Measurements from ENCODE around the gene PARVA. TPM values are rescaled to one million over a fixed set of nuclear protein-coding genes. Genes with fewer than 3 reads are reported as not detected.

PARVA gene
- total and polyA plus RNA-seq, 2 donors from 2014 or later: 25.1 to 80.3 TPM

- no peak overlapping the region for H3K4me3 ChIP-seq (ENCODE audit: low read length in 3 of 3)
- FAIRE-seq (no peak), DNase-seq (no peak)
- no peaks in the 10 kb centered on the region for H3K9me3 ChIP-seq (ENCODE audit: control insufficient read depth in 2 of 3, insufficient read depth in 1 of 3, low read length in 3 of 3)
- no peaks in the 10 kb centered on the region for H3K27me3 ChIP-seq (ENCODE audit: control insufficient read depth, insufficient read depth, low read length)
- H3K27ac ChIP-seq (ENCODE audit: low read depth in 2 of 2, low read length in 2 of 2): no peak overlapping the region
- intact Hi-C loops (cut with DNase I): no loop called here
- peaks cover 0 to 5% (median 2%) of the 10 kb centered on the region in 3 donors for H3K4me1 ChIP-seq (ENCODE audit: control insufficient read depth in 2 of 3, insufficient read depth in 2 of 3, low read depth in 1 of 3, low read length in 3 of 3)
- no peak for TF ChIP-seq CTCF (IDR thresholded peaks at IDR 0.05; ENCODE audit: borderline replicate concordance, extremely low read depth, insufficient read depth)
- H3K36me3 ChIP-seq (ENCODE audit: control insufficient read depth in 2 of 3, insufficient read depth in 3 of 3, low read length in 3 of 3): peaks cover 0 to 5% (median 0%) of the 10 kb centered on the region in 3 donors
- H3K9ac ChIP-seq (ENCODE audit: low read length in 3 of 3): no peak overlapping the region
These were observed 5.1 kb downstream of the PARVA start for GRCh38 chr11:12382451-12382850.

GRCh38 chr11:12386309-12386708 lies 8.9 kb downstream of the PARVA start:
- H3K4me1 ChIP-seq (ENCODE audit: control insufficient read depth in 2 of 3, insufficient read depth in 2 of 3, low read depth in 1 of 3, low read length in 3 of 3): peaks cover 0 to 15% (median 2%) of the 10 kb centered on the region in 3 donors
- DNase-seq (no peak), FAIRE-seq (no peak)
- no peaks in the 10 kb centered on the region for H3K27me3 ChIP-seq (ENCODE audit: control insufficient read depth, insufficient read depth, low read length)
- peaks cover 0 to 5% (median 0%) of the 10 kb centered on the region in 3 donors for H3K36me3 ChIP-seq (ENCODE audit: control insufficient read depth in 2 of 3, insufficient read depth in 3 of 3, low read length in 3 of 3)
- intact Hi-C loops (cut with DNase I): no loop called here
- no peak overlapping the region for H3K9ac ChIP-seq (ENCODE audit: low read length in 3 of 3)
- no peak for TF ChIP-seq CTCF (IDR thresholded peaks at IDR 0.05; ENCODE audit: borderline replicate concordance, extremely low read depth, insufficient read depth)
- no peaks in the 10 kb centered on the region for H3K9me3 ChIP-seq (ENCODE audit: control insufficient read depth in 2 of 3, insufficient read depth in 1 of 3, low read length in 3 of 3)
- no peak overlapping the region for H3K27ac ChIP-seq (ENCODE audit: low read depth in 2 of 2, low read length in 2 of 2)
- H3K4me3 ChIP-seq (ENCODE audit: low read length in 3 of 3): no peak overlapping the region

GRCh38 chr11:12386745-12387144 lies 9.4 kb downstream of the PARVA start:
- Histone ChIP-seq H3K9me3 (ENCODE audit: control insufficient read depth in 2 of 3, insufficient read depth in 1 of 3, low read length in 3 of 3) (no peaks in the 10 kb centered on the region), H3K4me3 (ENCODE audit: low read length in 3 of 3) (no peak overlapping the region), H3K27me3 (ENCODE audit: control insufficient read depth, insufficient read depth, low read length) (no peaks in the 10 kb centered on the region), H3K9ac (ENCODE audit: low read length in 3 of 3) (no peak overlapping the region), H3K36me3 (ENCODE audit: control insufficient read depth in 2 of 3, insufficient read depth in 3 of 3, low read length in 3 of 3) (peaks cover 0 to 2% (median 0%) of the 10 kb centered on the region in 3 donors), H3K4me1 (ENCODE audit: control insufficient read depth in 2 of 3, insufficient read depth in 2 of 3, low read depth in 1 of 3, low read length in 3 of 3) (peaks cover 0 to 15% (median 2%) of the 10 kb centered on the region in 3 donors), H3K27ac (ENCODE audit: low read depth in 2 of 2, low read length in 2 of 2) (no peak overlapping the region)
- intact Hi-C loops (cut with DNase I): no loop called here
- FAIRE-seq (no peak), DNase-seq (no peak)
- no peak for TF ChIP-seq CTCF (IDR thresholded peaks at IDR 0.05; ENCODE audit: borderline replicate concordance, extremely low read depth, insufficient read depth)

GRCh38 chr11:12388173-12388572 lies 10.8 kb downstream of the PARVA start:
- FAIRE-seq: no peak

More at GRCh38 chr11:12388173-12388572, 10.8 kb downstream of the PARVA start:
- H3K36me3 ChIP-seq (ENCODE audit: control insufficient read depth in 2 of 3, insufficient read depth in 3 of 3, low read length in 3 of 3): no peaks in the 10 kb centered on the region
- TF ChIP-seq CTCF (IDR thresholded peaks at IDR 0.05; ENCODE audit: borderline replicate concordance, extremely low read depth, insufficient read depth): no peak
- H3K4me1 ChIP-seq (ENCODE audit: control insufficient read depth in 2 of 3, insufficient read depth in 2 of 3, low read depth in 1 of 3, low read length in 3 of 3): peaks cover 0 to 15% (median 2%) of the 10 kb centered on the region in 3 donors
- H3K27me3 ChIP-seq (ENCODE audit: control insufficient read depth, insufficient read depth, low read length): no peaks in the 10 kb centered on the region
- no peak overlapping the region for H3K9ac ChIP-seq (ENCODE audit: low read length in 3 of 3)
- H3K9me3 ChIP-seq (ENCODE audit: control insufficient read depth in 2 of 3, insufficient read depth in 1 of 3, low read length in 3 of 3): no peaks in the 10 kb centered on the region
- no peak overlapping the region for H3K27ac ChIP-seq (ENCODE audit: low read depth in 2 of 2, low read length in 2 of 2)
- no peak for DNase-seq
- intact Hi-C loops (cut with DNase I): no loop called here
- H3K4me3 ChIP-seq (ENCODE audit: low read length in 3 of 3): no peak overlapping the region

All from kidney (tissue), 14 donors.